ENCODE results near the gene C12orf56. TPM values are rescaled to one million over a fixed set of nuclear protein-coding genes. Genes with fewer than 3 reads are reported as not detected.

The C12orf56 gene
- total RNA-seq, 2 experiments from 2014 or later: not detected

- no peak for DNase-seq
Observed at GRCh38 chr12:64229240-64229639, 161.3 kb downstream of the C12orf56 start.

GRCh38 chr12:64225626-64226025 is 164.9 kb downstream of the C12orf56 start:
- Mint-ChIP-seq H3K36me3 (ENCODE audit: low read depth) (no peaks in the 10 kb centered on the region), H3K27me3 (peaks cover 9% of the 10 kb centered on the region), H3K4me3 (no peak overlapping the region), H3K9me3 (no peaks in the 10 kb centered on the region), H3K27ac (no peak overlapping the region), H3K4me1 (ENCODE audit: low read depth) (peaks cover 7% of the 10 kb centered on the region)
- no peak for TF ChIP-seq CTCF (IDR thresholded peaks at IDR 0.05)
- ChIA-PET POLR2A (no interaction called here), CTCF (no interaction called here)
- intact Hi-C loops (cut with micrococcal nuclease): no loop called here
- DNase-seq (no peak), ATAC-seq (no peak)

More at GRCh38 chr12:64229240-64229639, 161.3 kb downstream of the C12orf56 start:
- H3K36me3 Mint-ChIP-seq (ENCODE audit: low read depth): no peaks in the 10 kb centered on the region
- CTCF ChIA-PET: no interaction called here
- no peak for TF ChIP-seq CTCF (IDR thresholded peaks at IDR 0.05)
- no peak overlapping the region for H3K27ac Mint-ChIP-seq
- POLR2A ChIA-PET: no interaction called here
- no peaks in the 10 kb centered on the region for H3K9me3 Mint-ChIP-seq
- H3K4me3 Mint-ChIP-seq: no peak overlapping the region
- intact Hi-C loops (cut with micrococcal nuclease): no loop called here
- H3K4me1 Mint-ChIP-seq (ENCODE audit: low read depth): no peaks in the 10 kb centered on the region
- peaks cover 10% of the 10 kb centered on the region for H3K27me3 Mint-ChIP-seq
- no peak for ATAC-seq

GRCh38 chr12:64222009-64222765 is 168.4 kb downstream of the C12orf56 start, which contains the start of gene KICS2:
TSS of gene KICS2 (minus strand) at chr12:64222296. CDS start at chr12:64222237, 59 bp downstream.
- DNase-seq: peak; percentile 93
- H3K4me1 Mint-ChIP-seq (ENCODE audit: low read depth): peaks cover 23% of the 10 kb centered on the region
- ATAC-seq: peak; percentile 93
- no peaks in the 10 kb centered on the region for H3K9me3 Mint-ChIP-seq
- peak within 1 kb of the TSS; percentile 92 for H3K27ac Mint-ChIP-seq
- H3K36me3 Mint-ChIP-seq (ENCODE audit: low read depth): no peaks in the 10 kb centered on the region
- peaks cover 4% of the 10 kb centered on the region for H3K27me3 Mint-ChIP-seq
- peak within 1 kb of the TSS; percentile 85 for H3K4me3 Mint-ChIP-seq
- no peak for TF ChIP-seq CTCF (IDR thresholded peaks at IDR 0.05)
- ChIA-PET CTCF (interaction anchor here (1.0 kb wide), 2 partner anchors 378 to 383 kb away, joined by 3 read pairs; partner anchors contain the start of gene SRGAP1), POLR2A (interaction anchor here (0.9 to 1.4 kb wide), 3 partner anchors 11 to 1939 kb away, joined by 3 to 4 read pairs (median 3); no protein-coding TSS in a partner anchor)
- intact Hi-C loops (cut with micrococcal nuclease): no loop called here

GRCh38 chr12:64221651-64222008 is 168.9 kb downstream of the C12orf56 start:
- Mint-ChIP-seq H3K4me3 (peak overlapping the region; percentile 85), H3K27me3 (peaks cover 3% of the 10 kb centered on the region), H3K9me3 (no peaks in the 10 kb centered on the region), H3K27ac (peak overlapping the region; percentile 92), H3K4me1 (ENCODE audit: low read depth) (peaks cover 23% of the 10 kb centered on the region), H3K36me3 (ENCODE audit: low read depth) (no peaks in the 10 kb centered on the region)
- ChIA-PET CTCF (no interaction called here), POLR2A (interaction anchor here (0.9 to 1.4 kb wide), 3 partner anchors 10 to 1940 kb away, joined by 3 to 4 read pairs (median 3); no protein-coding TSS in a partner anchor)
- intact Hi-C loops (cut with micrococcal nuclease): no loop called here
- no peak for TF ChIP-seq CTCF (IDR thresholded peaks at IDR 0.05)
- ATAC-seq (peak; percentile 47), DNase-seq (peak; percentile 66)

GRCh38 chr12:64220046-64220445 is 170.5 kb downstream of the C12orf56 start:
- POLR2A ChIA-PET: no interaction called here
- CTCF ChIA-PET: no interaction called here
- DNase-seq (no peak), ATAC-seq (no peak)
- Mint-ChIP-seq H3K27me3 (no peaks in the 10 kb centered on the region), H3K9me3 (no peaks in the 10 kb centered on the region), H3K27ac (no peak overlapping the region), H3K4me1 (ENCODE audit: low read depth) (peaks cover 23% of the 10 kb centered on the region), H3K36me3 (ENCODE audit: low read depth) (peaks cover 4% of the 10 kb centered on the region), H3K4me3 (no peak overlapping the region)
- TF ChIP-seq CTCF (IDR thresholded peaks at IDR 0.05): no peak
- intact Hi-C loops (cut with micrococcal nuclease): no loop called here

Measured in activated CD8-positive, alpha-beta T cell treated with anti-CD3 and anti-CD28 coated beads for 36 hours (primary cell).